GM21447 (cell line): ENCODE results near the gene PRKAG2.

Experiments used
- ATAC-seq: cut with Tn5 transposase; IDR thresholded peaks from one replicate; pipeline ENCODE4 v1.9.1; 2021; ENCODE audit not compliant: unreplicated experiment

The PRKAG2 gene

DNA sequence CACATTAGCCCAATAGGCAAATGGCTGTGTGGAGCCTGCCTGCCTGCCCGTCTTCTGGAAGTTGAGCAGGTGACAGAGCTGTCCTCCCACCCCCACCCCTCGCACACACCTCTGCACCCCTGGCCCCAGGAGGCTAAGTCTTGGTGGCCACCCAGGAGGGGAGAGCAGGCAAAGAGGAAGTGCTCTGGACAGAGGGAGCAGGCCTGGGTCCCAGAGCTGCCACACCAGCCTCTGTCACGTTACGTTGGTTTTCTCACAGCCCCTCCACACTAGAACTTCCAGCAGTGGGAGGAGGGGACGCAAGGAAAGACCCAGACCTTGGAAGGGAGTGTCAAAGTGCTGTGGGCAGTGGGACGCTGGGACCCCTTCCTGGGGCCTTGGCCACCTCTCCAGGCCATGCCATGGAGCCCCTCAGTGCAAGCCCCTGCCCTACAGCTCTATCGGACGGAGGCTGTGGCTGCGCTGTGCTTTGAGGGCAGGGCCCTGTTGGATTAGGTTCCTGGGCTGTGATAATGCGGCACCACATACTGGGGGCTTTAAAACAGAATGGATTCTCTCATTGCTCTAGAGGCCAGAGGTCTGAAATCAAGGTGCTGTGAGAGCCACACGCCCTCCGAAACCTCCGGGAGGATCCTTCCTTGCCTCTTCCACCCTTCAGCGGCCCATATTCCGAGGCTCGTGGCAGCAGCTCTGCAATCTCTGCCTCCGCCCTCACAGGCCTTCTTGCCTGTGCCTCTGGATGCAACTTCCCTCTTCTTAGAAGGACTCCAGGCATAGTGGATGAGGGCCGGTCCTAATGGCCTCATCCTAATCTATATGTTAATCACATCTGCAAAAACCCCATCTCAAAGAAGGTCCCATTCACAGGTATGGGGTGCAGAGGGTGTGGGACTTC, 9.9 kb downstream of the PRKAG2 start:
- no peak for ATAC-seq

- no peak for ATAC-seq
These were observed 10.9 kb downstream of the PRKAG2 start for GRCh38 chr7:151866028-151866427.

GRCh38 chr7:151865070-151865670, 11.7 kb downstream of the PRKAG2 start:
- ATAC-seq = no peak

DNA sequence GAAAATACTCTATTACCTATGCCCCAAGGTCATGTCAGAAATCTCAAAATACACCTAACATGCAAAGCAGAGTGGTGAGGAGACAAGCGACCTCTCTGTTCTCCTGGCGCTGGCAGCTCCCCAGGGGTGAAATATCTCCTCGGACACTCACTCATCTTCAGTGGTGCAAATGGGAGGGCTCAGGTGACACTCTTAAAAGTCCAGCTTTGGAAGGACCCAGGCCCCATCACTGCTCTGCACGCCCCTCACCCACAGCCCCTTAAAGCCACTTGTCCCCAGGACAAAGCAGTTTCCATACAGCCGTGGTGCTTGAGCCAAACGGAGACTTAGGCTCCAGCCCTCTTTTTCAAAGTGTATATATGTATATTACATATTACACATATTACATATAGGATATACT, 12.4 kb downstream of the PRKAG2 start:
- ATAC-seq = no peak

- ATAC-seq = no peak
These were observed 12.8 kb downstream of the PRKAG2 start for GRCh38 chr7:151864081-151864480.

DNA sequence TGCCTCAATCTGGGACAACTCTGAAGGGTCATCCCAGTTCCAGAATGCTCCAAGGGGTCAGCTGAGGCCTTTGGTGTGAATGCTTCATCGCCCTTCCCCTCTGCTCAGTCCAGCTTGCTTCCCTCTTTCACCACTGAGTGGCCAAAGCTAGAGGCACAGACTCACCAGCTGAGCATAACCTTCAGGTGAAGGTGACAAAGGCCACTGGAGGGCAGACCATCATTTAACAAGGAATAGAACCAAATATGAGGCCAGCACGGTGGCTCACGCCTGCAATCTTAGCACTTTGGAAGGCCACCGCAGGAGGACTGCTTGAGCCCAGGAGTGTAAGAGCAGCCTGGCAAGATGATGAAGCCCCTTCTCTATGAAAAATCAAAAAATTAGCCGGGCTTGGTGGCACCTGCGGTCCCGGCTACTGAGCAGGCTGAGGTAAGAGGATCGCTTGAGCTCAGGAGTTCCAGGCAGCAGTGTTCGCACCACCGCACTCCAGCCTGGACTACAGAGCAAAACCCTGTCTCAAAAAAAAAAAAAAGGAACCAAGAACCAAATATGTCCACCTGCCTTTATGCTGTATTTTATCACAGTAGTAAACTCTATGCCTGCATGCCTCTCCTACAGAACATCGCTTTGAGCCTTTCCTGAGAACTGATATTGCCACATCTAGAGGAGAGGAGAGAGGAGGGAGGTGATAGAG, 13.4 kb downstream of the PRKAG2 start:
- no peak for ATAC-seq

DNA sequence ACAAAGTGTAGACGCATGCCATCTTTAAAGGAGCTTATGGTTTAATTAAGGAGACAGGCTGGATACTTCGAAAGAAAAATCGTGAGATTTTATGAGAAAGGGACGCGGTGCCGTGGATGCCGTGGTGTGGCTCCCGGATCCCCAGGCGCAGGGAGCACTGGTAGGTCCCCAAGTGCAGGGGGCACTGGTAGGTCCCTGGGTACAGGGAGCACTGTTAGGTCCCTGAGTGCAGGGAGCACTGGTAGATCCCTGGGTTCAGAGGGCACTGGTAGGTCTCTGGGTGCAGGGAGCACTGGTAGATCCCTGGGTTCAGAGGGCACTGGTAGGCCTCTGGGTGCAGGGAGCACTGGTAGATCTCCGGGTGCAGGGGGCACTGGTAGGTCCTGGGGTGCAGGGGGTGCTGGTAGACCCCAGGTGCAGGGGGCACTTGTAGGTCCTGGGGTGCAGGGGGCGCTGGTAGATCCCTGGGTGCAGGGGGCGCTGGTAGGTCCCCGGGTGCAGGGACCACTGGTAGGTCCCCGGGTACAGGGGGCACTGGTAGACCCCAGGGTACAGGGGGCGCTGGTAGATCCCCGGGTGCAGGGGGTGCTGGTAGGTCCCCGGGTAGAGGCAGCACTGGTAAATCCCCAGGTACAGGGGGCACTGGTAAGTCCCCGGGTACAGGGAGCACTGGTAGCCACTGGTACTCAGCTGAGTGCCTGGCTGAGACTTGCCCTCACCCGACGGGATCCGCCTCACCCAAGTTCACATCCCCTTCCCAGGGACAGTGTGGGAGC, 14.1 kb downstream of the PRKAG2 start:
- no peak for ATAC-seq

DNA sequence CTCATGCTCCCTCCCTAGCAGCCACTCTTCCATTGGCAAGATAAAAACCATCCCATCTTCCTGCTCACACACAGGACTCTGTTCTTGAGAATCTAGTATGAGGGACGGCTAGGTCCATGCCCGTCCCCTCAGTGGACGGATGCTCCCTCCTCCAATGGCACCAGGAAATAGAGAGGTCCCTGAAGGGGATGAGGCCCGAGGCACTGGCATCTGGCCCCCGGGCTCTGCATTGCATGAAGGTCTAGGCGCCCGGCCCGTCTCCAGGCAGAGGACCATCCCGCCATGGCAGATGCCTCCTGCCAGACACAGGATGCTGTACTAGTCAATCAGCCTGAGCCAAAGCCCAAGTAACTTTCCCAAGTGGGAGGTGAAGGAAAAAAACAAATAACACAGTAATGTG, 15.0 kb downstream of the PRKAG2 start:
- no peak for ATAC-seq

DNA sequence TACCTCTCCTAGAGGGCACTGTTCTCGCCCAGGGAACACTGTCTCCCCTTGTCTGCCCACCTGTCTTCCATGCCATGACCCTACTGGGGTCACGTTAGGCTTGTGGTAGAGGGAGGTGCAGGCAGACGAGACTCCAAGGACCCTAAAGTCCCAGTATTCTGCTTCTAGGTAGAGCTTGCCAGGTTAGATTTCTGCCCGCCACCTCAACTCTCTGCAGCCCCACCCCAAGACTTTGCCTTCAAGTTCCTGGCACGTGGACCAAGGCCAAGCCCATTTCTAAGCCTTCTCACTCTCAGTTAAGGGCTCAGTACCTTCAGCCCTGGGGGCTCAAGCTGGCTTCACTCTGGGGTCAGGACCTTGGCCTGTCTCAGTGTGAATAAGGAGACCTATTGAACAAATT, 16.1 kb downstream of the PRKAG2 start:
- no peak for ATAC-seq

DNA sequence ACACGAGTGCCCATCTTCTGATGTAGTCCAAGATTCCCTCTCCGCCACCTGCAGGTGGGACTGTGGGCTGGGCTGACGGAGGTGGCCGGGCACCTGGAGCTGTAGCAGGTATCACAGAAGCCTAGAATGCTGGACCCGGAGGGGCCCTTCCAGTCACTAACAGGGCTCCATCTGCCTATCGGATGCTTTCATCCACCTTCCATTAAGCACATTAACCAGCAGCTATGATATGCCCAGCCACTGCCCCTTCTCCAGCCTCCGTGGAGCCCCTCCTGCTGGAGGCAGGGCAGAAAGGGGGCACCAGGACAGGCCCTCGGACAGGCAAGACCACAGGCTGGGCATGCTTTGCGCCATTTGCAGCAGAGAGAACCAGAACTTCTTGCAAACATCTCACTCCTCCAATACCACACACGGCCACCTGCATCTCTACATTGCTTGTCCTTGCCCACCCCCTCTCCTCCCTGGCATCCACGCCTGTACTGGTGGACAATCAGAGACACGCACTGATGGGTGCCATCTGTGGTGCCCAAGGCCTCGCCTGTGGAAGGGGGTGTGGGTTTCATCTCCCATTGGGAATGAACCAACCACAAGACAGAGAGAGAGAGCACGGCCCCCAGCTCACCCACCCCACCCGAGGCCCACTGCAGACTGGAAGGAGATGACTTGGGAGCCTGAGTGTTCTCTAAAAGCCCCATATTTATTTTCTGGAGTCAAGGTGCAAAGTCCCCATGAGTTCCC, 16.8 kb downstream of the PRKAG2 start:
- ATAC-seq = no peak

- ATAC-seq = no peak
These were observed 17.6 kb downstream of the PRKAG2 start for GRCh38 chr7:151859111-151859947.

DNA sequence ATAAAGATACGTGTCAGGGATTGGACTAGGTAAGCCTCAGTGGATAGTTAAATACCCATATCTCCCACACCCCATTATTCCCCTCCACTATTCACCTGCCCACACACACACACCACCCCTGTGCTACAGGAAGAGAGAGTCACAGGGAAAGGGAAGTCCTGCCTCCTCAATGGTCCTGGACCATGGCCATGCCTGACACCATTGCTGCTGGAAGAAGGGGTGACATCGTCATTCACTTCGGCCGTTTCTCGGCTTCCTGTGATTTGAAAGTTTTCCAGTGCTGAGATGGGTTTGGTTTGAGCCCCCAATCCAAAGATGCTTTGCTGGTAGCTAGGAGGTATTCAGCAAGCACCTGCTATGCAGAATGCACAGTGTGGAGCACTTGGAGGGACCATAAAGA, 18.5 kb downstream of the PRKAG2 start:
- ATAC-seq = no peak

DNA sequence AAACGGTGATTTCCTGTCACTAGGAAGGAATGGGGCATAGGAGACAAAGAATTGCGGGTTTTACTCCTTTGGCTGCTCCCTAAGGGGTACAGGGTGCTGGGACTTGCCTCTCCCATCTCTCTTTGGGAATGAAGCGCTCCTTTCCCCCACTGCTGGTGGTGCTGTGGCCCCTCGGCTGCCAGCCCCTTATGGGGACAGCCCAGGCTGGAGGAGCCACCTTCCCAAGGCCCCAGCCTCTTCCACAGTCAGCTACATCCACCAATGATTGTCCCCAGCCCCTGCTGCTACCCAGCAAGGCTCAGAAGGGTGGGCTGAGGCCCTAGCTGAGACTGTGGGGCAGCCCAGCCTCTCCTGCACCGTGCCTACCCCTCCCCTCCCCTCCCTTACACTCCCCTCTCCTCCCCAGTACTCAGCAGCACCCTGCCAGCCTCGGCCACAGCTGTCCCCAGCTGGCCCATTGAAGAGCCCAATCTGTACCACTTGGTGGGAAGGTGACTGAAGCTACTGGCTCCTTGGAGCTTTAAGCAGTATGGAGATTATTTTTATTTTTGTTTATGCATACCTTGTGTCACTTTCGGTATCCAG, 19.0 kb downstream of the PRKAG2 start:
- no peak for ATAC-seq

DNA sequence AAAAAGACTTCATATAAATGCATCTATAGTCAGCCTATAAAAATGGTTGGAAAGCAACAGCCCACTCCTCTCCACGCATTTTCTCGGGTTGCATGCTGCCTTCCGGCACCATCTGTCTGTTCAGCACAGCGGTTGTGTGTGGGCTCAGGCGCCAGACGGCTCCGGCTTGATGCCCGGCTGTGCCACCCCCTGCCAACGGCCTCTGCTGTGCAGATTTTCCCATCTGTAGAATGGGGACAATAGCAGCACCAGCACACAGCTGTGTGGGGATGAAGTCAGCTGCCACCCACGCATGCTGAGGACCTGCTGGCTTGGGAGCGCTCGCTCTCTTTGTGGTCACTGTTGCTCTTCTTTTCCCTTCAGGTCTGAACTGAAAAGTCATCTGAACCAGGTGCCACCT, 19.5 kb downstream of the PRKAG2 start:
- ATAC-seq = no peak

GRCh38 chr7:151856516-151856915, 20.4 kb downstream of the PRKAG2 start:
- ATAC-seq = no peak

DNA sequence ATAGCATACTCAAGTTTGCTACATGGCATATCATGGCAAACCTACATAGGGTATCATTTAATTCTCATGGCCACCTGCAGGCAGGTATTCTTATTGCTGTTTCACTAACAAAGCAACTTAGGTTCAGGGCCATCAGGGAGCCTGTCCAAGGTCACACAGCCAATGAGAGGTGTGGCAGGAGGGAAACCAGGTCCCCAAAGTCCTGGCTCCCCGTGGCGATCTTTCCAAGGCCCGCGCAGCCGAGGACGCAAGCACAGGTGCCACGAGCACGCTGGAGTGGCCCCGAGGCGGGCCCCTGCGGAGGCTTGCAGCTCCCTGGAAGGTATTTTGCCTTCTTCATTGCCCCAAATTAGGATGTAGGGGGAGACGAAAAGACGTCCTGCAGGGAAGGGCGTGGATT, 20.8 kb downstream of the PRKAG2 start:
- ATAC-seq = no peak

DNA sequence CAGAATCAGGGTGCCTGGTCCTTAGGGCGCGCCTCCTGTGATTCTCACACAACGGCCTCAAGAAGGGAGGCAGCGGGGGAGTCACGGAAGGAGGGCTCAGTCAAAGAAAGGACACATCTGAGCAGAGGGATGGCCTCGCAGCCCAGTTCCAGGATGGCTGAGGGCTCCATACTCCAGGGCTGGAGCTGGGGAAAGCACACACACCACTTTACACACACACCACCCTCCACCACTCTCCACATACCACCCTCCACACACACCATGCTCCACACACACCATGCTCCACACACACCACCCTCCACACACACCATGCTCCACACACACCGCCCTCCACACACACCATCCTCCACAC, 22.2 kb downstream of the PRKAG2 start:
- no peak for ATAC-seq

GRCh38 chr7:151853896-151854719, 22.8 kb downstream of the PRKAG2 start:
- no peak for ATAC-seq
